NCI-H1417 (cell line): Measurements from ENCODE around the gene LOXL4.

ENCODE experiments used
- DNase-seq, 3 experiments: peaks; one replicate each; lab custom pipeline; 2025; lab: John Stamatoyannopoulos, UW

The LOXL4 gene

DNA sequence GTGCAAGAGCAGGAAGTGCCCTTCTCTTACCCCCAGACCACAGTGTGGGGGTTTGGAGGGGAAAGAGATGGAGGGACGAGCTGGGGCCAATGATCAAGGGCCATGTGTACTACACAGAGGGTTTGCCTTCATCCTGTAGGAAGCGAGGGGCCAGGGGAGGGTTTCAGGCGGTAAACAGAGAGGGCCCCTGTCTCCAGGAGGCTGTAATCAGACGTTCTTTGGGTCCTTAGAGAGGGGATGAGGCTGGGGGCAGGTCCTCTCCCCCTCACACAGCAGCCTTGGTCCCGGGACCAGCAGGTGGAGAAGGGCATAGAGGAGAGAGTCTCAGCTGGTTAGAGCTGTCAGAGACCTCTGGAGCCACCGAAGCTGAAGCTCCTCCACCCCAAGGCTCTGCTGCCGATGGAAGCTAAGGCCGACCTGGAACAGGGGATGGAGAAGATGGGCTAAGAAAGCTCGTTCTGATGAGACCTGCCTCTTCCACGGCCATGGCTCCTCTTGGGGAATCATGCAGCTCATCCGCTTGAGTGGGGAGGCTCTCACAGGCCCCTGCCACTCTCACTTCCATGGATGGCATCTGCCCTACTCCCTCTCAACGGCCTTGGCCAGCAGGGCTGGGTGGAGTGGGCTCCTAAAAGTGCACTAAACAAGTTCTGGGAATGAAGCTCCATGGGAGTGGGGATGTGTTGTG lies 3.5 kb downstream of the LOXL4 start:
- no peak for DNase-seq

DNA sequence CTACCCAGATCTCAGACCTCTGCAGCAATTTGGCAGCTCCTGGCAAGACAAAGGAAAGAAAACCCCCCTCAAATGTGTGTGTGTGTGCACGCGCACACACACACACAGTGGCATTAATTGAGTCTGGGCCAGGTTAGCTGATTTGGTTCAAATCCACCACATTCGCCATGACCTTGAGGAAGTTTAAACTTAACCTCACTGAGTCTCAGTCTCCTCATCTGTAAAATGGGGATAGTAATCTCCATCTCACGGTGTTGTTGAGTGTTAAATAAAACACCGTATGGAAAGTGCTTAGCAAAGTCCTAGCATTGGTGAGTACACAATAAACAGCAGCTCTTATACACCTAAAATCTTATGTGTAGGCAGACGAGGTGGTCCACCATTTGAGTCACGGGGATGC lies 4.9 kb downstream of the LOXL4 start:
- no peak for DNase-seq

DNA sequence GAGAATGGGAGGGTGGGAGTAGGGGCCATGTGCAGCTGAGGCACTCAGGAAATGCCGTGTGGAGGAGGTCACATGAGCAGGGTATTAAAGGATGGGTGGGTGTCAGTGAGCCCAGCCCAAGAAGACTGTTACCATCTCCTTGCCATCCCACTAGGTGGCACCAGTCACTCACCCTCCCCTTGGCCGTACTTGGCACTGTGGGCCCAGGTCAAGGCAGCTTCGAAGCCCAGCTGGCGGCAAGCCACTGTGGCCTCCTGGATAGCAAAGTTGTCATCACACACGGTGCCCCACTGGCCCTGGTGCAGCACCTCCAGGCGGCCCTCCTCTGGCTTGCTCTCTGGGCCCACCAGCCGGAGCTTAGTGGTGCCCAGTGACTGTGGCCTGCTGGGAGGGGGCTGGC lies 5.4 kb downstream of the LOXL4 start:
- DNase-seq, result no peak

DNA sequence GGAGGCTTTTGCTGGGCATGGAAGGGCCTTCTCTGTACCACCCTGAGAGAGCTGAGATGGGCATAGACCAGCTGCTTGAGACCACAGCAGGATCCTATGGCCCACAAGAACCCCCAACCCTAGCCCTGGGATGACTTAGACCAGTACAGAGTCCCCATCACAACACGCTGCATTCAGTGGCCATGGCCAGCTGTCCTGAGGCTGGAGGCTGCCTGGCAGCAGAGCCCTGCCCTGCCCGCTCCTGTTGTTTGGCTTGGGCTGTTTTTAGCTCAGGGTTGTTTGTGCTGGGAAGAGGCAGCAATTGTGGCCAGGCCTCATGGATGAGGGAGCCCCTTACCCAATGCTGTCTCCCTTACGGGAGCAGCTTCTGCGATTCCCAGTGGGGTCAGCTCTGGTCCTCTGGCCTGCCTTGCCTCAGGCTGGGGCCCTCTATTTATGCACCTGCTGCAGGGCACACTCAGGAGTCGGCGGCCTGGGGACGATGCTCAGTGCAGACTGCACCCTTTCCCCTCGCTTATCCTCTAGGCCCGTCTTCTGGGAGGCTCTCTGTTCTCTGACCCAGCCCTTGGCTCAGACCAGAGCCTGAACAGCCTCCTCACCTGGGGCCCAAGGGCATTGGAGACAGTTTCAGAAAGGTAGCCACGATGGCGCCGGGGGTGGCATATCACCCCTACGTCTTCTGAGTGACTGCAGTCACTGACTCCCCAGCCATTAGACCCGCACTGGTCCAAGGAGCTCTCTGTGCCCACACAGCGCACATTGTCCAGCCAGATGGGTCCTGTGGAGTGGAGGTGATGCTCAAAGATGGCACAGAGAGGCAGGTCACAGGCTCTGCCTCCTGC lies 6.3 kb downstream of the LOXL4 start:
- no peak for DNase-seq

DNA sequence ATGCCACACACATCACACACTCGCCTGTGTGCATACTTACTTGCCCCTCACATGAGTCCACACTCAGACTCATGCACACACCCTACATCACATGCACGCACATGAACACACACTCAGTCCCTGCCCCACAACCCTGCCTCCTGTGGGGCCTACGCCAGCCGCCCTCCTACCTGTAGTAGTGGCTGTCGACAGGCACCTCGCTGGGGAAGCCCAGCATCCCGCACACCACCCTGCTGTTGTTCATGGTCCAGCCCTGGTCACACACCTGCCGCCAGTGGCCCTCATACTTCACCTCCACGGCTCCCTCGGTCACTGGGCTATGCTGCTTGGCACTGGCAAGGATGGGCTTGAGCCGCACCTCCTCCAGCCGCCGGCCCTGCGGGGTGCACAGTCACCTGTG lies 7.2 kb downstream of the LOXL4 start:
- no peak for DNase-seq

DNA sequence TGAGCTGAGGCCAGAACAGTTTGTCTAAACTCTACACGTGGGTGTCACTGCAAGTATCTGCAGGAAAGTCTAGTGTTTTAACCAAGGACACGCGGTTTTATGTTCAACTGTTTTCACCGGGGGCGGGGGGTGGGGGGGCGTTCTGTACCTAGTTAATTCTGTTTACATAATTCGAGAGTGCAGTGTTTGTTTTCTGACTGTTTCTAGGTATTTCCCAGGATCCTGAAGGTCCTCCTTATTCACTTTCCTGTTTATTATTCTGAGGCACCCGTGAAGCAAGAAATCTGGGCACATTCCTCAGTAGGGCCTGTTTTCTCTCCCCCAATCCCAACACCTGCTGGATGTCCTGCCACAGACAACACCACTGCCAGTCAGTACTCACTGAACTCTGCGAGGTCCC lies 7.6 kb downstream of the LOXL4 start:
- no peak for DNase-seq

DNA sequence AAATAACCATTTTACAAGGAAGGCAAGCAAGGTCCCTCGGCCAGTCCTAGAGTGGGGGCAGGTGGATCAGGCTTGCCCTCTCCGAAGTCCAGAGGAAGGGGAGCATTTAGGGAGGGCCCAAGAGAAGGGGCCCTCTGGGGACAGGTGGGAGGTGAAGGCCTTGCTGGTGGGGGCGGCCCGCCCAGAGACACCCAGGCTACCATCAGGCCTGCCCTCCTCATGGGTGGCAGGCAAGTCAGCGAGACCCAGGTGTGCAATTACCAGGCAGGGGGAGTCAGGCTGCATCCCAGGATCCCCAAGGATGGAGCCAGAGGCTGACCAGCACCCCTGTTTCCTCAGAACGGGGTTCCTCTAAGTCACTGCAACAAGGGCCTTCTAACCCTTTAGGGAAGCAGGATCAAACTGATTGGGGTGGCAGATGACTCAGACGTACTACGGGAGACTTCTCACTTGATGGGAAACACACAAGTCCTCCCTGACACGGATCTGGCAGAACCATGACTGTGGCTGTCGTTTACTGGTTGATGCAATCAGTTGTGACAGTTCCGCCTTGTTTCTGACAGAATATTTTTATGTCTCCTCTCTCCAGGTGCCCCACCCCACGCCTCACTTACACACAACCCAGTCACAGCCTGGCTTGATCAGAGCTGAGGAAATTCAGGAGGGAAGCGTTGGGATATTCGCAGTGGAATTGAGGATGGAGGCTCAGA lies 8.2 kb downstream of the LOXL4 start:
- DNase-seq, result no peak

DNA sequence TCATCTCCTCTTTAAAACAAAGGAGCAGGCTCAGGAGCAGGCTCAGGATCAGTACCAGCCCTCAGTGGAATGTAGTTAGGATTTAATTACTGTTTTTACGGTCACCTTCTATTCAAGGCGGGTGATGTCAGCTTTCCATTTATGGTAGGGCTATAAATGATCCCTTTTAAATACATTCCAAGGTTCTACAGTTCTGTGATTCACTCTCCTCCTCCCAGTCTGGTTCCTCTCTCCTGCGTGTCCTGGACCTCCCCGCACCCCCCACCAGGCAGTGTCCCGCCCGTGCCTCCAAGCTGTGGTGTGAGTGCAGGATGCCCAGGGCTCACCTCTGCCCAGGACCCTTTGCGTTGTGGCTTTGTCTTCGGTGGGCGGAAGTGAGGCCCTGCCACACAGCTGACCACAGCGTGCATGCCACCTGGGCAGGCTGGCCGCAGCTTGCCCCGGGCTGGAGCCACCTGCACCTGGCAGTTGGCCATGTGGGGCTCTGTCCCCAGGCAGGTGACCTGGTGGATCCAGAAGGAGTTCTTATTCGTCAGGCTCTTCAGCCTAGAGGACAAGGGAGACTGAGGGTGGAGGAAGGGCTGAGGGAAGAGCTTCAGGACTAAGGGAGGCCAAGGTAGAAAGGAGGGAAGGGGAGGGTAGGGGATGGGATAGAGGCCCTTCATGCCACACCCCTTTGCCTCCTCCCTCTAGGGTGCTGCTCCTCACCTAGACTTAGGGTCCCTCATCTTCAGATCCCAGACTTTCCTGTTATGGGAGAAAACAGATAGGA lies 9.1 kb downstream of the LOXL4 start:
- DNase-seq, result no peak

DNA sequence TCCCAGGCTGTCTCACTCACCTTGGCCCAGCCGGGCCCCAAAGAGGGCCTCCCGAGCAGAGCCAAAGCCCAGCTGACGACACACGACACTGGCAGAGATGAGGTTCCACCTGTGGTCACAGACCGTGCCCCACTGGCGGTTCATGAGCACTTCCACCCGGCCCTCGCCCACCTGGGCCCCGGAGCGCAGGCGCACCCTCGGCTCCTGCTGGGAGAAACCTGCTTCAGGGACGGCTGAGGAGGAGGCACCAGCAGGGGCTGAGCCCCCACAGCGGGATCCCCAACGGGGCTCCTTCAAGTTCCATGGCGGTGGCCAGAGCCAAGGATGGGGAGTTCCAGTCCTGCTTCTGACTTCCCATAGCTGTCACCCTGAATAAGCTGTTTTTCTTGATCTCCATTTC lies 10.0 kb downstream of the LOXL4 start:
- DNase-seq, result no peak

DNA sequence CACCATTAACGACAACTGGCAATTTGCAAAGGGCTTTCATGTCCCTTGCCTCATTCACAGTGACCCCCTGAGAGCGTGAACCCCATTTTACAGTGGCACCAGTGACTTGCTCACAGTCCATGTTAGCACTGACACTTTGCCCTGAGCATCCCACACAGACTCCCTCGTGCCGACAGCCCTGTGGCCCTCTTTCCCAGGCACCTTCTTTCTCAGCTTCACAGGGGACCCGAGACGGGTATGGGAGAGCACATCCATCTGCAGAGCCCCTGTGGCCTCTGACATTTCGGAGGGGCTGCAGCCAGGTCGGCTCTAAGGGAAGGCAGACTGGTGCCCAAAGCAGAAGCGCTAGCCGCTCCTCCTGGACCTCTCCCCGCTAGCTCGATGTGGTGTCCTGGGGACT lies 10.8 kb downstream of the LOXL4 start:
- DNase-seq, result no peak

DNA sequence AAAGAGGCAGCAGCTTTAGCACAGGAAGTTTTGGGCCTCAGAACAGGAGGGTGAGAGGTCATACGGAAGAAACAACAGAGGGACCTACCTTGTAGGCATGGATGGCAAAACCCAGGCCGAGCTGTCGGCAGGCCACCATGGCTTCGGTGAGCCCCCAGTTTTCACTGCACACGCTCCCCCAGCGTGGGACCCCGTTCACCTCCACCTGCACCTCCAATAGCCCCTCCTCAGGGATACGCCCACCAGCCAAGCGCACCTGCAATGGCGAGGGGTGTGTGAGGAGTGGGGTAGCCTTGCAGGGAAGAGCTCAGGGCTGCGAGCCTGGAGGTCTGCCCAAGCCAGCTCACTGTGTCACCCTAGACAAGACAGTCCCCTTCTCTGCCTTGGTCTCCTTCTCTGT lies 11.3 kb downstream of the LOXL4 start:
- no peak for DNase-seq

DNA sequence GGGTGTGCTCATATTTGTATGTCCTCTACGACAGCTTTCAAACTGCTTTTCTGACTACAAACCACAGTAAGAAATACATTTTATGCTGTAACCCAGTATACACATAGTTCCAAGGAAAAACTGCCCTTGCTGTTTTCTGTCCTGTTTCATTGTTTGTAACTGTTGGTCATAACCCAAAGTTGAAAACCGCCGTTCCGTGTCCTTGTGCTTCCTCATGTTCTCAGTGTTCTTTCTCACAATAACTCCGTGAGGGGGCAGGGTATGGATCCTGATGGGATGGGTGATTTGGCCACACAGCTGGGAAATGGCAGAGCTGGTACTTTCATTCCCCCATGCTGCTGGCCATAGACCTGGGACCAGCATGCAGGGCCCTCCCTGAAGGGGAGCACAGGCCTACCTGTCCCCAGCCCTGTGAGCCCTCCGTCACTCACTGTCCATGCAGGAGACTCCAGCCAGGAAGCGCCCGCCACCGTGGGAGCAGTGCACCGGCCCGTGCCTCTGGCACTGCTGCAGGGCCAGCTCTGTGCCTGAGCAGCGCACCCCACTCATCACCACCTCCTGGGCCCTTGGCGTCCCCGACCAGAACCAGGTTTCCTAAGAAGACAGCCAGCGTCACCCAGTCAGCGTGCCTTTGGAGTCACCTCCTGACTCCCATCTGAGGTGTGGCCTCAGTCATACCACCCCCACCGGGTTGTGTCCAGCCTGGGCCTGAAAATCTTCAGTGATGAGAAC lies 12.7 kb downstream of the LOXL4 start:
- no peak for DNase-seq

DNA sequence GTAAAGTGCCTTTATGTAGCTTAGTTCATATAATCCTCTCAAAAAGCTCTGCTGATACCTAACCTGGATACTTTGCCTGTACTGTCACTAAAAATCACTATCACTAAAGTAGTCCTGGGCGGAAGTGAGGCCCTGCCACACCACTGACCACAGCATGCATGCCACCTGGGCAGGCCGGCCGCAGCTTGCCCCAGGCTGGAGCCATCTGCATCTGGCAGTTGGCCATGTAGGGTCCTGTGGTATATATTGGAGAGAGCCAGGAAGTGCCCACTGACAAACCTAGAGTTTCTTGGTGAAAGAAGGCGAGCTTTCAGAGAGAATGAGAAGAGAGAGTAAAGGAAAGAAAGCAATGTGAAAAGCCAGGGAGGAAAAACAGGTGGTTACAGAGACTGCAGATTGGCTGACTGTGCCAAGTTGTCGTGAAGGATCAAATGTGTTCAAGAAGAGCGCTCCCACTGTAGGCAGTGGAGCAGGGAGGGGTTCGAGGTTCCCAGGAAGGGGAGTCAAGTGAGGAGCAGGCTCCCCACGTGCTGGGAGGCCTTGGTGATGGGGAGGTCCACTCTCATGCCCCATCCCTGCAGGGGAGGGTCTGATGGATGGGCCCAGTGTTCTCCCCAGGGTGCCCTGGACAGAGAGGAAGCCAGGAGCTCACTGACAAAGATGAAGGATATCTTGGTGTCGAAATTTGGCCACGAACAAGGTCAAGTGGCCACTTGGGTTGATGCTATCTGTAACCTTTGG lies 13.6 kb downstream of the LOXL4 start:
- DNase-seq, result no peak

DNA sequence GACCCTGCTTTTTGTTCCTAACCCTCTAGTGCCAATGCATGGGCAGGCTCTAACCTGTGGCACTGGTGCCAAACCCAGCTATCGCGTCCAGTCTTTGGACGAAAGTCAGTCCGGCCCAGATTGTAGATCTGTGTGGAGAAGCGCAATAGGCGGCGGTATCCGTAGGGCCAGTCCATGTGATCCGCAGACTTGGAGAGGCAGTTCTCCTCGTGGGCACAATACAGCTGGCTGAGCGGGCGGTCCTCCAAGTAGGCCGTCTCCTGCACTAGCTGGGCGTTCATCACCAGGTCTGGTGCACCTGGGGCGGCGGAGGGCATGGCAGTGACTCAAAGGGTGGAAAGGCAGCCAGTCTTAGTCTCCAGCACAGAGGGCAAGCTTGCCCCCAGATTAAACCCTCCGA lies 14.5 kb downstream of the LOXL4 start:
- no peak for DNase-seq

DNA sequence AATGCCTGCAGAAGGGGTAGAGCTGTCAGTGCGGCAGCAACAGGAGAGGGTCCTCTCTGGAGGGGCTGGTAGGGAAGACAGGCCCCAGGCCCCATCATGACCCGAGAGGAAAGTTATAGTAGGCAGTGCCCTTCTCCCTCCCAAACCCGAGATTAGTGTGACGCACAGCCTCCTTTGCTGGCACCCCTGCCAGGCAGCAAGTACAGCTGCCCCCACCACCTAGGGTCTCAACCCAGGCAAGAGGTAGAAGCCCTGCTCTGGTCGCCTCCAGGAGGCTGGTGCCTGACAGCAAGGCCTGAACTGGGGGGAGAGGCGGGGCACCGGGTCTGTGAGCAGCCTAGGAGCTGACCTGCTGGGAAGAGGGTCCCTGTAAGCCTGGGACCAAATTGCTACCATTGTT lies 15.5 kb downstream of the LOXL4 start:
- peak in 2 of 3 experiments; percentile 22 to 58 for DNase-seq

DNA sequence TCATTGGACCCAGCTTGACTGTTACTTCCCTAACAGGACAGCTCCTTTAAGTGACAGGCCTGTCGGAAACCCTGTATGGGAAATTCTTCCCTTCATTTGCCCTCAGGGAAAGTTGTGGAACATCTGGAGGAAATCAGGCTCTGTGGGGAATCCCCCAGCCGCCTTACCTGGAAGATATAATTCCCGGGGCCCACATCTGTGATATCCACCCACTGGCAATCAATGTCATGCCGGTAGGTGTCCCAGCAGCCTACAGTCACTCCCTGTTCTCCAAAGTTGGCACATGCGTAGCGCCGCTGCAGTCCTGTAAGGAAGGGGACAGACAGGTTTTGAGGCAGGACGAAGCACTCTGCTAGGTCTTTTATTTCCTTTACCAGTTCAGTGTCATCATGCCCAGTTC lies 16.6 kb downstream of the LOXL4 start:
- DNase-seq, result no peak

DNA sequence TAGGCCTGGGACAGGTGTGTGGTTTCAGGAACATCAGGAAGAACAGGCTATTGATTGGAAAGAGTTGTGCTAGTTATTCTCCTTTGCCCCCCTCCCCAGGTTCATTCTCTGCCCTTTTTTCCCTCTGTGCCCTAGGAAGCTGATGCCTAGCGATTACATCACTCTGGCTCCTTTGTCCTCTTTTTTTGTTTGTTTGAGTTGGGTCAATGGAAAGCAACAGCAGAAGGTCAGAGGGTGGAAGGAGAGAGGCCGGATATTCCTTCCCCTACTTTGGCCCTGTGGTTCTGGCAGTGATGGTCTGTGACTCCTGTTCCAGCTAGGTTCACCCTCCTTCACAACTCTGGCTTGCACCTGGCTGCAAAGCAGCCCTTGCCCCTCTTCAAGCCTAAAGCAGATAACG lies 18.9 kb downstream of the LOXL4 start:
- DNase-seq, result no peak

DNA sequence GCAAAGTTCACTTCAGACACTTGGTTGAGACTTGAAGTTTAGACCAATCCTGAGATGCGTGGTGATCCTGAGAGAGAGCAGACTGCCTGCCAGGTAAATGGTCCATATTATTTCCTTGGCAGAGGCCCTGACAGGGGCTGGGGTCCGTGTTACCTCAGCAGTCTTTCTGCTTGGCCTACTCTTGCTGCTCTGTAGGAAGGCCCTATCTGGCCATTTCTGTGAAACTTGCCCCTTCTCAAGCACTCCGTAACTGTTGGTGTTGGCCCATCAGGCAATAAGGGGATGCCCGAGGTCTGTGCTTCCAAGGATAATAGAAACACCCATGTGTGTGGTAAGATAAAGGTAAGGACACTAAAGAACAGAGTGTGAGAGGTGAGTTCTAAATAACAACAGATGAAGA lies 20.0 kb downstream of the LOXL4 start:
- no peak for DNase-seq

DNA sequence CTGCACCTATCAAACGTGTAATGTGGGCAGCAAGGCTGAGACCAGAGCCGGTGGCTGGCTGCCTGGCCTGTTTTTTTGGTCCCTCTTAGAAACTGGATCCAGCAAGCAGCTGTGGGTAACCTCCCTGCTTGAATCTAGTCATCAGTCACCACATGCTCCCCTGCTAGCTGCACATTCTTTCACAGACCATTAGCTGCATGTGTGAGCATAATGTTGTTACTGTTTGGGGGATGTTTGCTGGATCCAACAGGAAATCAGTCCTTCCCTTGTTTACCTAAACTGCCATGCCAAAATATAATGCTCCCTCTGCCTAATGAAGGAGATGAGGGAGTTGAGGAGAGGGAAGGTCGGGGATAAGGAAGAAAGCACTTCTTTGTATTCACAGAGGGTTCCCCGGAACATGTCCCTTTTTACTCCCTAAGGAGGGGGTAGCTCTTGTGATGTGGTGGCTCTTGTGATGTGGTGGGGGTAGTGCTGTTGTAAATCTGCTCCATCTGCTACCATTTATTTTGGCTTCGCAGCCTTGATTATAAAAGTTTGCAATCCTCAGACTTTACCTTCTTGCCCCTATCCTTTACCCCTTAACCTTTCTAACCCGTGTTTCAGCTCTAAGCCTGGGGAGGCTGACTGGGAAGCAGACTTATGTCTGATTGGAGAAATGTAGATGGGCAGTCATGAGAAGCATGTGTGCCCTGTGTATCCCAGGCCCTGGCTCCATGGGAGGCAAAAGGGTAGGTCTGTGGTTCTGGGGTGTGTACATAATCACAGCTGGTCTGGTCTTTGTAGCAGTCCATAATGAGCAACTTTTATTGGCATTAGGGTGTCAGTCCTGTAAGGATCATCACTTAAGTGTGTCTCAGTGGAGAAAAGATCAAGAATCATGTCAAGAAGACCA lies 20.8 kb downstream of the LOXL4 start:
- no peak for DNase-seq

DNA sequence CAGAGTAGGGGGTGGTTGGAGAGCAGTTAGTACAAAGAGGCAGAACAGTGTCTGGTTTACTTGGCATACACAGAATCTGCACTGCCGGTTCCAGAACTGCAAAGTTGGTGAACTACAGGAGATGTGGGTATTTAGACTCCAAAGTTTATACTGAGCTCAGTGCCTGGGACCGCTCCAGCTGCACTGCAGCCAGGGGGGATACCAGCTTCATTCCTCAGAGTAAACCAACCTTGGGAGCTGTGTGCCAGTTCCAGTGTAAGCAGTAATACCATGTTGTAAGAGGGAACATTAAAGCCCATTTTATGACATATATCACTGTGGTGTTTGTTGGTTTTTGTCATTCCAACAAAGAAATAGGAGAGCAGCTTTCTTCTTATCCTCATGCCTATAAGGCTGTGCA lies 23.4 kb downstream of the LOXL4 start:
- DNase-seq, result no peak
